ENCODE results near the gene ENPEP. TPM values are rescaled to one million over a fixed set of nuclear protein-coding genes. Genes with fewer than 3 reads are reported as not detected.

ENPEP gene
- total RNA-seq, 2 donors from 2014 or later = 0.78 to 4.0 TPM

DNA sequence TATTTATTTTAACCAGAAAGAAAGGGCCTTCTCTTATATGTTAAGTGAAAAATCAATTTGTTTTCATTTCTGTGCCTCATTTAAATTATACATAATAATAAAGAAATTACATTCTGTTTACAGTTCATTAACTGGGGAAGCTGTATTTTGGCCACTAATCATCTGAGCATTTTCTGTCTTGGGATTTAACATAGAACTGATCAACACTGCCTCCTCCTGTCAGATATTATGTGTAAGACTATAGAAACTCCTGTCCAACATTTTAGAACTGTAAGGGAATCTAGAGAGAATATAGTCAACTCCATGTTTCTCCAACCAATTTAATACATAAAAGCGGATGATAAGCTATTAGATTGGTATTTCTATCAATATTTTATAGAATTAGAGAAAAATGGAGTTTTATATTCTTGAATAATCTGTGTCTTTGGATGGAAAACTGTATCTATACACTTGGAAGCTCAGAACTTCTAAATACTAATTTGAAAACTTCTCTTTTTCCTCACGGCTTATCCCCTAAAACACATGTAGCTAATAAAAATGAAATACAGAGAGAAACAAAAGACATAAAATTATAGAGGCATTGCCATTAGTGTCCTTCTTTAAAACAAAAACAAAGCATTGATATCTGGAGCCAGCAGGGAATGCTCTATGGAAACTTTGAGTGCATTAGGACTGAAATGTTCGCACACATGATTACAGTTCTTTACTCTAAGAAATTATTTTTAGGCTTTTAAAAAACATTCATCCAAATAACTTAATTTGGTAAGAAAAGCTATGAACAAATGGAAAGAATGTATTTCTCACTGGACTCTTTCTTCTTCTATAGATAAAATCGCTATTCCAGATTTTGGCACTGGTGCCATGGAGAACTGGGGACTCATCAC, 33.1 kb downstream of the ENPEP start:
- no peak for TF ChIP-seq POLR2A (IDR thresholded peaks at IDR 0.05)
- TF ChIP-seq, protein P1, sequence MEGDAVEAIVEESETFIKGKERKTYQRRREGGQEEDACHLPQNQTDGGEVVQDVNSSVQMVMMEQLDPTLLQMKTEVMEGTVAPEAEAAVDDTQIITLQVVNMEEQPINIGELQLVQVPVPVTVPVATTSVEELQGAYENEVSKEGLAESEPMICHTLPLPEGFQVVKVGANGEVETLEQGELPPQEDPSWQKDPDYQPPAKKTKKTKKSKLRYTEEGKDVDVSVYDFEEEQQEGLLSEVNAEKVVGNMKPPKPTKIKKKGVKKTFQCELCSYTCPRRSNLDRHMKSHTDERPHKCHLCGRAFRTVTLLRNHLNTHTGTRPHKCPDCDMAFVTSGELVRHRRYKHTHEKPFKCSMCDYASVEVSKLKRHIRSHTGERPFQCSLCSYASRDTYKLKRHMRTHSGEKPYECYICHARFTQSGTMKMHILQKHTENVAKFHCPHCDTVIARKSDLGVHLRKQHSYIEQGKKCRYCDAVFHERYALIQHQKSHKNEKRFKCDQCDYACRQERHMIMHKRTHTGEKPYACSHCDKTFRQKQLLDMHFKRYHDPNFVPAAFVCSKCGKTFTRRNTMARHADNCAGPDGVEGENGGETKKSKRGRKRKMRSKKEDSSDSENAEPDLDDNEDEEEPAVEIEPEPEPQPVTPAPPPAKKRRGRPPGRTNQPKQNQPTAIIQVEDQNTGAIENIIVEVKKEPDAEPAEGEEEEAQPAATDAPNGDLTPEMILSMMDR (IDR thresholded peaks at IDR 0.05) = no peak
- Histone ChIP-seq H3K27me3 (no peaks in the 10 kb centered on the region), H3K36me3 (replicated peaks in 1 of 2; ENCODE audit: insufficient read depth in 1 of 2, low read depth in 2 of 2) (no peaks in the 10 kb centered on the region), H3K27ac (no peak overlapping the region), H3K4me1 (no peaks in the 10 kb centered on the region), H3K4me3 (no peak overlapping the region), H3K9me3 (no peaks in the 10 kb centered on the region)
- 74 to 76% methylated on average over 4 of the region's 4 CpGs for WGBS, 2 donors
- no peak for ATAC-seq
- intact Hi-C loops (cut with DNase I) = loop anchor here (10.0 kb wide), 1 partner anchor 194 kb away; no protein-coding TSS in a partner anchor
- DNase-seq = no peak

DNA sequence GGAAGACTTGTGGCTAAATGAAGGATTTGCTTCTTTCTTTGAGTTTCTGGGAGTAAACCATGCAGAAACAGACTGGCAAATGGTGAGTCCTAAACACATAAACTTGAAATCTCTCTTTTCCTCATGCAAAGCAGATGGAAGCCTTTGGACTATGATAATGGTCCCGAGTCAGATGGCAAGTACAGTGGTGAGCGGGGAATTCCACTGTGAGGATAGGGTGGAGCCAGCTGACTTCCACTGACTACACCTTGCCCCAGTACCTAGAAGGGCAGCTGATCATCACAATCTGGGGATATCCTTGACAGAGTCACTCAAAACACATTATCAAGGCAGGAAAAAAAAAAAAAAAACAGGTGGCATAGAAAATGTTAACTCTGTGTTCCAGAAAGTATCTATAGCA, 34.3 kb downstream of the ENPEP start:
- no peaks in the 10 kb centered on the region for H3K4me1 ChIP-seq
- H3K27ac ChIP-seq = no peak overlapping the region
- H3K9me3 ChIP-seq = no peaks in the 10 kb centered on the region
- WGBS, 2 donors = 32 to 54% methylated on average over 2 of the region's 2 CpGs
- H3K4me3 ChIP-seq = no peak overlapping the region
- intact Hi-C loops (cut with DNase I) = loop anchor here (5.0 kb wide), 1 partner anchor 513 kb away; no protein-coding TSS in a partner anchor
- no peaks in the 10 kb centered on the region for H3K27me3 ChIP-seq
- no peak for TF ChIP-seq POLR2A (IDR thresholded peaks at IDR 0.05)
- TF ChIP-seq, protein P1 (IDR thresholded peaks at IDR 0.05) = no peak
- ATAC-seq (no peak), DNase-seq (no peak)
- no peaks in the 10 kb centered on the region for H3K36me3 ChIP-seq (replicated peaks in 1 of 2; ENCODE audit: insufficient read depth in 1 of 2, low read depth in 2 of 2)

DNA sequence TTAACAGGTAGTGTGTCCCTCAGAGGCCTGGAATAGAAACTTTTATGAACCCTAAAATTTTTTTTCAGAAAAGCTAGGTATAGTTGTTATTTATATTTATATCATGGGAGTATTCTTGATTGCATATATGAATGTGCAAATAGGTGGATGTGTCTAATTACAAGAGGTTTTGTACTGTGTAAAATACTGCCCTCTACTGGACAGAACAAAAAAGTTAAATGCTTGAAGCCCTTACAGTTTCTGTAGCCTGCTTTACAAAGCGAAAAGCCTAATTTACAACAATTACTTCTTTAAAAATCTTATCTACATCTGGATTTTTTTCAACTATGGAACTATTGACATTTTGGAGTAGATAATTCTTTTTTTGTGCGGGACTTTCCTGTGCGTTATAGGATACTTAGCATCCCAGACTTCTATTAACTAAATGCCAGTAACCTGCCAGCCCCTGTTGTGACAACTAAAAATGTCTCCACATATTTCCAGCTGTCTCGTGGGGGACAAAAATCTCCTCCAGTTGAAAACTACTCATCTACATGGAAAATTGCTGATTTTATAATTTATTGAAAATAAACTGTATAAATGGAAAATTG, 35.1 kb downstream of the ENPEP start:
- DNase-seq (no peak), ATAC-seq (peak; percentile 55)
- H3K27ac ChIP-seq = no peak overlapping the region
- no peaks in the 10 kb centered on the region for H3K9me3 ChIP-seq
- H3K4me1 ChIP-seq = peaks cover 7% of the 10 kb centered on the region
- no peak overlapping the region for H3K4me3 ChIP-seq
- no peaks in the 10 kb centered on the region for H3K27me3 ChIP-seq
- intact Hi-C loops (cut with DNase I) = loop anchor here (5.0 kb wide), 1 partner anchor 514 kb away; no protein-coding TSS in a partner anchor
- no peaks in the 10 kb centered on the region for H3K36me3 ChIP-seq (replicated peaks in 1 of 2; ENCODE audit: insufficient read depth in 1 of 2, low read depth in 2 of 2)
- WGBS, 2 donors = 16 to 20% methylated on average over 4 of the region's 4 CpGs
- TF ChIP-seq POLR2A (IDR thresholded peaks at IDR 0.05) = no peak
- TF ChIP-seq, protein P1 (IDR thresholded peaks at IDR 0.05) = peak; percentile 21 to 79 (median 63)

DNA sequence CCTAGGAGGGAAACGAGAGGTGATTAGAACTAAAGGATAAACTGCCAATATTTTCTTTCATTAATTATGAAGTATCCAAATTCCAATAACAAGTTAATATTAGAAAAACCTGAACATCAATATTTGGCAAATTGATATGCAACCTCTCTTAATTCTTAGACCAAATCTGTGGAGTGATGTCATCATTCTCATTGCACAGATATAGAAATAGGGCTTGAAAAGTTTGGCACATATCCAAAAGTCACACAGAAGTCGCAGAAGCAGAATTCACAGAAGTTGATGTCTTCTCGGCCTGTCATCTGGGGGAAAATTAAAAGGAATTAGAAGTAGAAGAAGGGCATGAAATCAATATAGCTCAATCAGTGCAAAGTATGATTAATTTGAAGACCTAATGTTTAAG, 36.9 kb downstream of the ENPEP start:
- no peak for TF ChIP-seq POLR2A (IDR thresholded peaks at IDR 0.05)
- TF ChIP-seq, protein P1 (IDR thresholded peaks at IDR 0.05) = no peak
- Histone ChIP-seq H3K4me1 (peaks cover 7% of the 10 kb centered on the region), H3K9me3 (no peaks in the 10 kb centered on the region), H3K27me3 (no peaks in the 10 kb centered on the region), H3K4me3 (no peak overlapping the region), H3K27ac (no peak overlapping the region), H3K36me3 (replicated peaks in 1 of 2; ENCODE audit: insufficient read depth in 1 of 2, low read depth in 2 of 2) (no peaks in the 10 kb centered on the region)
- ATAC-seq = no peak
- intact Hi-C loops (cut with DNase I) = loop anchor here (5.0 kb wide), 1 partner anchor 516 kb away; no protein-coding TSS in a partner anchor
- 48 to 59% methylated on average over 3 of the region's 3 CpGs for WGBS, 2 donors
- no peak for DNase-seq
